Liver (tissue), 9 donors: ENCODE measurements around the gene MERTK. TPM values are rescaled to one million over a fixed set of nuclear protein-coding genes. Genes with fewer than 3 reads are reported as not detected.
A peak's percentile ranks its signal among the peaks of the same experiment; 100 is the strongest.

ENCODE experiments used
- DNase-seq: peaks from one replicate; pipeline ENCODE4 v3.0.0-alpha.2; 2017; ENCODE audit warnings: low spot score
- H3K27ac ChIP-seq, 2 donors: one replicate each; pipeline ENCODE4 v1.7.0; 2013; ENCODE audit warnings: inconsistent platforms in 2 of 2, low read length in 2 of 2, control low read depth in 1 of 2, low read depth in 1 of 2, mild to moderate bottlenecking in 1 of 2
- H3K27me3 ChIP-seq, 4 donors: one replicate each; pipeline versions ENCODE4 v1.6.1 to v1.7.0; 2013; ENCODE audit warnings: low read length in 3 of 4, inconsistent platforms in 1 of 4, mild to moderate bottlenecking in 1 of 4, moderate library complexity in 1 of 4; ENCODE audit not compliant: control insufficient read depth in 4 of 4, insufficient read depth in 4 of 4
- H3K36me3 ChIP-seq, 4 donors: one replicate each; pipeline versions ENCODE4 v1.6.1 to v1.7.0; 2013; ENCODE audit warnings: low read length in 3 of 4, mild to moderate bottlenecking in 3 of 4, low read depth in 1 of 4, moderate library complexity in 1 of 4; ENCODE audit not compliant: control insufficient read depth in 4 of 4, insufficient read depth in 3 of 4
- H3K4me1 ChIP-seq, 4 donors: one replicate each; pipeline versions ENCODE4 v1.6.1 to v1.7.0; 2013; ENCODE audit warnings: low read length in 3 of 4, mild to moderate bottlenecking in 3 of 4, moderate library complexity in 1 of 4; ENCODE audit not compliant: control insufficient read depth in 4 of 4, insufficient read depth in 4 of 4
- H3K4me3 ChIP-seq, 3 donors: one replicate each; pipeline versions ENCODE4 v1.6.1 to v1.7.0; 2013; ENCODE audit warnings: low read length in 3 of 3, control low read depth in 1 of 3, low read depth in 1 of 3, mild to moderate bottlenecking in 1 of 3
- H3K9ac ChIP-seq, 2 donors: one replicate each; pipeline ENCODE4 v1.7.0; 2013; ENCODE audit warnings: low read length in 2 of 2, mild to moderate bottlenecking in 2 of 2, moderate library complexity in 2 of 2, control low read depth in 1 of 2, low read depth in 1 of 2
- H3K9me3 ChIP-seq, 4 donors: one replicate each; pipeline versions ENCODE4 v1.6.1 to v1.7.0; 2013; ENCODE audit warnings: low read length in 3 of 4; ENCODE audit not compliant: control insufficient read depth in 4 of 4
- ATF3 ChIP-seq: IDR thresholded peaks from 2 replicates; pipeline ENCODE4 v1.6.1; 2016; ENCODE audit warnings: antibody characterized with exemption
- CTCF ChIP-seq: fragments of 150-350 bp; IDR thresholded peaks from 2 replicates; pipeline ENCODE4 v1.5.1; 2017; ENCODE audit warnings: improper control_type of control experiment, low read depth, low read length; ENCODE audit not compliant: missing input control
- EGR1 ChIP-seq, 2 donors: IDR thresholded peaks; 2 replicates each; pipeline ENCODE4 v1.6.1; 2016 to 2018; ENCODE audit warnings: antibody characterized with exemption in 2 of 2, low read depth in 2 of 2
- FOXA1 ChIP-seq: IDR thresholded peaks from 2 replicates; pipeline ENCODE4 v1.6.1; 2016; ENCODE audit warnings: antibody characterized with exemption
- FOXA2 ChIP-seq: IDR thresholded peaks from 2 replicates; pipeline ENCODE4 v1.6.1; 2016; ENCODE audit warnings: antibody characterized with exemption
- GABPA ChIP-seq, 2 donors: IDR thresholded peaks in 1 of 2; conservative IDR thresholded peaks in 1 of 2; 2 replicates each; pipeline ENCODE4 v1.6.1; 2016; ENCODE audit warnings: antibody characterized with exemption in 2 of 2, mild to moderate bottlenecking in 1 of 2, moderate library complexity in 1 of 2
- HNF4A ChIP-seq, 2 donors: conservative IDR thresholded peaks; 2 replicates each; pipeline ENCODE4 v1.6.1; 2016; ENCODE audit warnings: antibody characterized with exemption in 2 of 2, mild to moderate bottlenecking in 2 of 2
- HNF4G ChIP-seq: IDR thresholded peaks from 2 replicates; pipeline ENCODE4 v1.6.1; 2016; ENCODE audit warnings: antibody characterized with exemption
- JUND ChIP-seq, 2 donors: IDR thresholded peaks; 2 replicates each; pipeline ENCODE4 v1.6.1; 2016; ENCODE audit warnings: antibody characterized with exemption in 2 of 2
- MAX ChIP-seq: IDR thresholded peaks from 2 replicates; pipeline ENCODE4 v1.6.1; 2016; ENCODE audit warnings: antibody characterized with exemption
- NR2F2 ChIP-seq: IDR thresholded peaks from 2 replicates; pipeline ENCODE4 v1.6.1; 2016; ENCODE audit warnings: antibody characterized with exemption
- RAD21 ChIP-seq, 2 donors: IDR thresholded peaks; 2 replicates each; pipeline ENCODE4 v1.6.1; 2016; ENCODE audit warnings: antibody characterized with exemption in 2 of 2, mild to moderate bottlenecking in 2 of 2
- REST ChIP-seq: IDR thresholded peaks from 2 replicates; pipeline ENCODE4 v1.6.1; 2016; ENCODE audit warnings: antibody characterized with exemption, mild to moderate bottlenecking
- RXRA ChIP-seq, 2 donors: IDR thresholded peaks; 2 replicates each; pipeline ENCODE4 v1.6.1; 2017 to 2018; ENCODE audit warnings: antibody characterized with exemption in 2 of 2, mild to moderate bottlenecking in 1 of 2
- SP1 ChIP-seq: IDR thresholded peaks from 2 replicates; pipeline ENCODE4 v1.6.1; 2018; ENCODE audit warnings: antibody characterized with exemption, mild to moderate bottlenecking
- TAF1 ChIP-seq: conservative IDR thresholded peaks from 2 replicates; pipeline ENCODE4 v1.6.1; 2016; ENCODE audit warnings: antibody characterized with exemption, mild to moderate bottlenecking
- YY1 ChIP-seq: IDR thresholded peaks from 2 replicates; pipeline ENCODE4 v1.6.1; 2016; ENCODE audit warnings: antibody characterized with exemption, mild to moderate bottlenecking
- ZBTB33 ChIP-seq: IDR thresholded peaks from 2 replicates; pipeline ENCODE4 v1.6.1; 2016; ENCODE audit warnings: antibody characterized with exemption
- WGBS: extraction: QIAGEN DNeasy Blood & Tissue Kit; methylation state at CpG from one replicate; pipeline ENCODE4 v1.1.7; 2013; 5-methylcytosine and 5-hydroxymethylcytosine counted together
- polyA plus RNA-seq, 2 donors: library from polyadenylated mRNA; stranded (reverse) in 1 of 2; unstranded in 1 of 2; fragments of 200-250 nt in 1 of 2; fragments of >200 nt in 1 of 2; fragmentation: Nextera tagmentation in 1 of 2; extraction: Ambion mirVana in 1 of 2; gene quantifications; one replicate each; pipeline versions ENCODE4 v1.2.1 to v1.2.3, GENCODE V29; 2013 to 2015
- total RNA-seq, 2 donors: library from RNA; depleted of rRNA; stranded (reverse); fragments of >200 nt; gene quantifications; one replicate each; pipeline ENCODE4 v1.2.3, GENCODE V29; 2014
- donor health status: healthy.
- donor health status: healthy.
- donor health status: healthy.
- donor health status: healthy.
- donor health status: healthy.

The MERTK gene
- total and polyA plus RNA-seq, 4 donors: 6.3 to 34.1 (median 8.2) TPM

GRCh38 chr2:111940333-111941196, 42.2 kb downstream of the MERTK start:
- Histone ChIP-seq H3K9me3 (no peaks in the 10 kb centered on the region), H3K27me3 (no peaks in the 10 kb centered on the region), H3K9ac (no peak overlapping the region), H3K27ac (no peak overlapping the region), H3K4me3 (no peak overlapping the region), H3K36me3 (peaks cover 0 to 2% (median under 1%) of the 10 kb centered on the region in 4 donors), H3K4me1 (peaks cover 3 to 7% (median 6%) of the 10 kb centered on the region in 4 donors)
- no peak for DNase-seq
- peak in 1 of 2 donors; percentile 22 for TF ChIP-seq RXRA (IDR thresholded peaks at IDR 0.05)
- no peak for TF ChIP-seq RAD21 (IDR thresholded peaks at IDR 0.05)
- TF ChIP-seq CTCF: no peak
- TF ChIP-seq EGR1 (IDR thresholded peaks at IDR 0.05; ENCODE audit: low read depth in 2 of 2): no peak
- TF ChIP-seq FOXA1: no peak
- TF ChIP-seq ATF3: no peak
- no peak for TF ChIP-seq TAF1
- TF ChIP-seq JUND (IDR thresholded peaks at IDR 0.05): no peak
- no peak for TF ChIP-seq GABPA (IDR thresholded peaks at IDR 0.05 in 1 of 2, conservative IDR thresholded peaks at IDR 0.05 in 1 of 2)
- TF ChIP-seq YY1: no peak
- no peak for TF ChIP-seq FOXA2
- no peak for TF ChIP-seq REST
- TF ChIP-seq MAX: no peak
- no peak for TF ChIP-seq ZBTB33
- TF ChIP-seq SP1: no peak
- TF ChIP-seq HNF4A (conservative IDR thresholded peaks at IDR 0.05): peak in 1 of 2 donors; percentile 18
- TF ChIP-seq NR2F2: no peak
- no peak for TF ChIP-seq HNF4G
- WGBS: 89% methylated on average over 10 of the region's 10 CpGs
